Esophagus squamous epithelium (tissue), 4 donors: ENCODE results near the gene FHL1.

Experiments
- POLR2A ChIP-seq, 4 donors: fragments of 450-650 bp; IDR thresholded peaks; one replicate each; pipeline ENCODE4 v1.6.1; 2017; ENCODE audit warnings: antibody characterized with exemption in 4 of 4, mild to moderate bottlenecking in 4 of 4, moderate library complexity in 3 of 4
- TF ChIP-seq, protein P1 (sequence below), 6 experiments: fragments of 450-650 bp in 4 of 6; fragments of 200-600 bp in 2 of 6; sonication (generic) in 2 of 6; IDR thresholded peaks; one replicate each; pipeline ENCODE4 v1.5.1; 2016 to 2019; ENCODE audit warnings: antibody characterized with exemption in 6 of 6, mild to moderate bottlenecking in 4 of 6, moderate library complexity in 4 of 6

DNA sequence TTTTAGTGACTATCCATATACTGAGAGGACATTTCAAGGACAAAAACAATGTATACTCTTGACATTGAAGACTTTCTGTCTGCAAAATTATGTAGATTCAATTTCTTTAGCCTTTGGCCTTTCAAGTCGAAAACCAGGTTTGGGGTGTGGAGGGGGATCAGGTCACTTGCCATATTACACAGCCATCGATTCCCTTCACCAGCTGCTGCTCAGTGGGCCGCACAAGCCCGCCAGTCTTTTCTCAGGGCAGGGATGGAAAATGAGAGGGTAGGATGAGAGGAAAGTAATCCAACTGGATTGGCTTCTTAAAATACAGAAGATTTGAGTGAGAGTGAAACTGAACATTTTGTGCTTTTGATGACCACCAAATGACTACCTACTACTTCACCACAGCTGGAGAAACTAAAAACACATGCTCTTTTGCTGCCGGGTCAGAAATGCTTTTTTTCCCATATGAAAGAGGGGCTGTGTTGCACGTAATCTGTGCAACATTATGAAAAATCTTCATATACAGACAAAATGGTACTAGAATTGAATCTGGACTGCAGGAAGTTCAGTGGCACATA, 51.4 kb downstream of the FHL1 start:
- TF ChIP-seq, protein P1, sequence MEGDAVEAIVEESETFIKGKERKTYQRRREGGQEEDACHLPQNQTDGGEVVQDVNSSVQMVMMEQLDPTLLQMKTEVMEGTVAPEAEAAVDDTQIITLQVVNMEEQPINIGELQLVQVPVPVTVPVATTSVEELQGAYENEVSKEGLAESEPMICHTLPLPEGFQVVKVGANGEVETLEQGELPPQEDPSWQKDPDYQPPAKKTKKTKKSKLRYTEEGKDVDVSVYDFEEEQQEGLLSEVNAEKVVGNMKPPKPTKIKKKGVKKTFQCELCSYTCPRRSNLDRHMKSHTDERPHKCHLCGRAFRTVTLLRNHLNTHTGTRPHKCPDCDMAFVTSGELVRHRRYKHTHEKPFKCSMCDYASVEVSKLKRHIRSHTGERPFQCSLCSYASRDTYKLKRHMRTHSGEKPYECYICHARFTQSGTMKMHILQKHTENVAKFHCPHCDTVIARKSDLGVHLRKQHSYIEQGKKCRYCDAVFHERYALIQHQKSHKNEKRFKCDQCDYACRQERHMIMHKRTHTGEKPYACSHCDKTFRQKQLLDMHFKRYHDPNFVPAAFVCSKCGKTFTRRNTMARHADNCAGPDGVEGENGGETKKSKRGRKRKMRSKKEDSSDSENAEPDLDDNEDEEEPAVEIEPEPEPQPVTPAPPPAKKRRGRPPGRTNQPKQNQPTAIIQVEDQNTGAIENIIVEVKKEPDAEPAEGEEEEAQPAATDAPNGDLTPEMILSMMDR (IDR thresholded peaks at IDR 0.05): no peak
- no peak for TF ChIP-seq POLR2A (IDR thresholded peaks at IDR 0.05)
